Endothelial cell of umbilical vein (primary cell): ENCODE data around the gene HERC6. TPM values are rescaled to one million over a fixed set of nuclear protein-coding genes. Genes with fewer than 3 reads are reported as not detected.
A peak's percentile ranks its signal among the peaks of the same experiment; 100 is the strongest.

Experiments
- BruUV-seq: library from RNA; stranded (reverse); fragments of 400-500 nt; replicated peaks from 2 replicates; lab custom pipeline; 2021; lab: Mats Ljungman, UMichigan
- CTCF ChIA-PET: fragments of 300-600, 350-600 bp; sonication (Branson Sonifier 250); formaldehyde crosslinking; loops from one replicate; lab custom pipeline; 2021; ENCODE audit warnings: antibody characterized with exemption, inconsistent platforms; lab: Charles Lee
- POLR2A ChIA-PET: fragments of 300-600, 350-600 bp; sonication (Branson Sonifier 250); formaldehyde crosslinking; loops from one replicate; lab custom pipeline; 2021; ENCODE audit warnings: antibody characterized with exemption, inconsistent platforms; lab: Charles Lee
- DNase-seq: peaks from one replicate; pipeline ENCODE4 v3.0.0-alpha.2; 2011; ENCODE audit warnings: low read depth, low spot score
- FAIRE-seq: peaks from 2 replicates; lab custom pipeline; 2011; peaks lifted over from hg19 to GRCh38; lab: Jason Lieb, UNC
- H2AFZ ChIP-seq: 2 replicates; pipeline ENCODE4 v1.6.0; 2012; ENCODE audit warnings: low read depth, low read length, control low read depth, inconsistent platforms
- H3K27ac ChIP-seq: 2 replicates; pipeline ENCODE4 v1.5.1; 2011; ENCODE audit warnings: low read depth, mild to moderate bottlenecking, control low read depth, low read length, moderate library complexity; ENCODE audit not compliant: insufficient read depth
- H3K27me3 ChIP-seq, 2 experiments: 2 replicates each; pipeline versions ENCODE4 v1.6.0 to v1.6.1; 2011; ENCODE audit warnings: low read length in 2 of 2, mixed read lengths in 1 of 2; ENCODE audit not compliant: control insufficient read depth in 2 of 2, insufficient read depth in 2 of 2
- H3K36me3 ChIP-seq, 2 experiments: 2 replicates in 1 of 2; 3 replicates in 1 of 2; pipeline ENCODE4 v1.5.1; 2011; ENCODE audit warnings: low read length in 2 of 2, mild to moderate bottlenecking in 1 of 2, moderate library complexity in 1 of 2; ENCODE audit not compliant: control insufficient read depth in 2 of 2, insufficient read depth in 2 of 2; ENCODE audit errors: extremely low read depth in 1 of 2
- H3K4me1 ChIP-seq: 3 replicates; pipeline ENCODE4 v1.5.1; 2011; ENCODE audit warnings: mild to moderate bottlenecking, low read length; ENCODE audit not compliant: control insufficient read depth, insufficient read depth; ENCODE audit errors: extremely low read depth
- H3K4me2 ChIP-seq: 2 replicates; pipeline ENCODE4 v1.6.1; 2011; ENCODE audit warnings: low read length, control low read depth, mixed read lengths; ENCODE audit not compliant: insufficient read depth
- H3K4me3 ChIP-seq, 3 experiments: fragments of 200-600 bp in 1 of 3; sonication (generic), shearing (Covaris generic) in 1 of 3; replicated peaks in 1 of 3; 2 replicates each; pipeline ENCODE4 v1.5.1; 2011 to 2016; ENCODE audit warnings: control low read depth in 3 of 3, low read length in 3 of 3, mild to moderate bottlenecking in 2 of 3, inconsistent platforms in 1 of 3, low read depth in 1 of 3, moderate library complexity in 1 of 3; ENCODE audit not compliant: insufficient read depth in 1 of 3
- H3K79me2 ChIP-seq: 2 replicates; pipeline ENCODE4 v1.6.0; 2012; ENCODE audit warnings: low read length, inconsistent platforms; ENCODE audit not compliant: control insufficient read depth, insufficient read depth
- H3K9ac ChIP-seq: replicated peaks from 2 replicates; pipeline ENCODE3; 2011; ENCODE audit warnings: low read length, control low read depth; ENCODE audit not compliant: insufficient read depth; ENCODE audit errors: extremely low read depth
- H3K9me1 ChIP-seq: replicated peaks from 3 replicates; pipeline ENCODE4 v1.6.0; 2011; ENCODE audit warnings: mild to moderate bottlenecking, low read length; ENCODE audit not compliant: control insufficient read depth, insufficient read depth; ENCODE audit errors: extremely low read depth
- H3K9me3 ChIP-seq: replicated peaks from 2 replicates; pipeline ENCODE4 v1.5.1; 2012; ENCODE audit warnings: low read length, inconsistent platforms; ENCODE audit not compliant: control insufficient read depth, insufficient read depth
- H4K20me1 ChIP-seq: replicated peaks from 2 replicates; pipeline ENCODE3; 2011; ENCODE audit warnings: mild to moderate bottlenecking, low read length; ENCODE audit not compliant: control insufficient read depth, insufficient read depth; ENCODE audit errors: extremely low read depth
- CTCF ChIP-seq, 2 donors: IDR thresholded peaks; 1 replicate in 1 of 2; 2 replicates in 1 of 2; pipeline ENCODE4 v1.5.1; 2011; ENCODE audit warnings: low read length in 2 of 2, mild to moderate bottlenecking in 2 of 2, moderate library complexity in 2 of 2, control low read depth in 1 of 2, inconsistent platforms in 1 of 2, low read depth in 1 of 2; ENCODE audit not compliant: insufficient read depth in 1 of 2; ENCODE audit errors: extremely low read depth in 1 of 2
- EZH2 ChIP-seq: IDR thresholded peaks from 2 replicates; pipeline ENCODE4 v1.6.1; 2012; ENCODE audit warnings: borderline replicate concordance, low read depth, mild to moderate bottlenecking, moderate library complexity, low read length, inconsistent platforms; ENCODE audit not compliant: severe bottlenecking
- FOS ChIP-seq: IDR thresholded peaks from 2 replicates; pipeline ENCODE4 v1.6.1; 2011; ENCODE audit warnings: mild to moderate bottlenecking, low read length, moderate library complexity, borderline replicate concordance; ENCODE audit not compliant: insufficient read depth
- GATA2 ChIP-seq: IDR thresholded peaks from 2 replicates; pipeline ENCODE4 v1.7.0; 2011; ENCODE audit warnings: low read depth, mild to moderate bottlenecking, moderate library complexity, mixed read lengths, low read length; ENCODE audit not compliant: insufficient read length, insufficient read depth
- JUN ChIP-seq: IDR thresholded peaks from 2 replicates; pipeline ENCODE4 v1.6.1; 2011; ENCODE audit warnings: borderline replicate concordance, low read depth; ENCODE audit not compliant: insufficient read length, insufficient read depth
- MAX ChIP-seq: IDR thresholded peaks from 2 replicates; pipeline ENCODE4 v1.6.1; 2011; ENCODE audit not compliant: insufficient read depth, insufficient read length
- MYC ChIP-seq: IDR thresholded peaks from one replicate; pipeline ENCODE4 v1.6.1; 2011; ENCODE audit warnings: mild to moderate bottlenecking, low read depth, low read length
- POLR2A ChIP-seq: IDR thresholded peaks from 2 replicates; pipeline ENCODE4 v1.6.1; 2012; ENCODE audit warnings: low read depth, mild to moderate bottlenecking, control low read depth, low read length
- POLR2AphosphoS5 ChIP-seq: IDR thresholded peaks from 2 replicates; pipeline ENCODE4 v1.6.1; 2012; ENCODE audit warnings: low read depth, mild to moderate bottlenecking, control low read depth, low read length, moderate library complexity; ENCODE audit not compliant: insufficient read depth
- dilution Hi-C: fragments of 300-500 bp; cut with MboI; formaldehyde crosslinking; loops from one replicate; pipeline ENCODE4 v1.15.0; 2019; ENCODE audit warnings: low sequenced_read_pairs; ENCODE audit not compliant: extremely low pct_ligation_motif_present
- intact Hi-C: fragments of 100-400 bp; cut with micrococcal nuclease; formaldehyde crosslinking; loops from one replicate; pipeline ENCODE4 v1.10.0; 2022
- polyA plus RNA-seq, 4 experiments: library from polyadenylated mRNA; depleted of rRNA in 3 of 4; stranded (reverse) in 3 of 4; unstranded in 1 of 4; fragments of >200 nt; gene quantifications; 2 replicates each; pipeline versions ENCODE4 v1.2.1 to v1.2.3, GENCODE V29; 2011 to 2012; ENCODE audit warnings: missing spikeins in 1 of 4
- total RNA-seq: library from RNA; stranded (reverse); gene quantifications from 2 replicates; pipeline ENCODE4 v1.2.3, GENCODE V29; 2021

HERC6 gene
- total and polyA plus RNA-seq, 2 donors (not counting 3 experiments of a cell fraction or from before 2014, with no cell fraction given), result 2.1 to 5.0 TPM

- H2AFZ ChIP-seq, result no peak overlapping the region
- ChIA-PET POLR2A (no interaction called here), CTCF (interaction anchor here (1.9 kb wide), 1 partner anchor 16 kb away, joined by 4 read pairs; no protein-coding TSS in a partner anchor)
- no peak overlapping the region for H3K4me2 ChIP-seq
- no peaks in the 10 kb centered on the region for H3K79me2 ChIP-seq
- no peak overlapping the region for H3K4me3 ChIP-seq
- no peak for TF ChIP-seq EZH2
- no peak for TF ChIP-seq FOS
- no peak for TF ChIP-seq POLR2AphosphoS5
- no peak for TF ChIP-seq MYC
- no peak for TF ChIP-seq MAX
- no peak for TF ChIP-seq POLR2A
- TF ChIP-seq GATA2, result no peak
- no peak for TF ChIP-seq JUN
- TF ChIP-seq CTCF (IDR thresholded peaks at IDR 0.05; ENCODE audit: extremely low read depth in 1 of 2, insufficient read depth in 1 of 2, low read depth in 1 of 2, low read length in 2 of 2), result no peak
- H3K27ac ChIP-seq, result no peak overlapping the region
- H3K4me1 ChIP-seq, result no peaks in the 10 kb centered on the region
- FAIRE-seq, result peak; percentile 4
- intact Hi-C loops, result no loop called here
- no peaks in the 10 kb centered on the region for H3K36me3 ChIP-seq
- dilution Hi-C loops, result no loop called here
- H3K9me1 ChIP-seq, result no peaks in the 10 kb centered on the region
- DNase-seq, result peak; percentile 6
- no TSS peak for BruUV-seq
- H3K9me3 ChIP-seq, result no peaks in the 10 kb centered on the region
- no peaks in the 10 kb centered on the region for H4K20me1 ChIP-seq
- no peak overlapping the region for H3K9ac ChIP-seq
- no peaks in the 10 kb centered on the region for H3K27me3 ChIP-seq
Measured at GRCh38 chr4:88353324-88353723, 25.3 kb upstream of the HERC6 start.
